Suppressor macrophage (primary cell): ENCODE results near the gene ZHX3.

Experiments used
- DNase-seq, 4 experiments: peaks; one replicate each; pipeline ENCODE4 v3.0.0-alpha.2; 2020 to 2022

Gene ZHX3

DNA sequence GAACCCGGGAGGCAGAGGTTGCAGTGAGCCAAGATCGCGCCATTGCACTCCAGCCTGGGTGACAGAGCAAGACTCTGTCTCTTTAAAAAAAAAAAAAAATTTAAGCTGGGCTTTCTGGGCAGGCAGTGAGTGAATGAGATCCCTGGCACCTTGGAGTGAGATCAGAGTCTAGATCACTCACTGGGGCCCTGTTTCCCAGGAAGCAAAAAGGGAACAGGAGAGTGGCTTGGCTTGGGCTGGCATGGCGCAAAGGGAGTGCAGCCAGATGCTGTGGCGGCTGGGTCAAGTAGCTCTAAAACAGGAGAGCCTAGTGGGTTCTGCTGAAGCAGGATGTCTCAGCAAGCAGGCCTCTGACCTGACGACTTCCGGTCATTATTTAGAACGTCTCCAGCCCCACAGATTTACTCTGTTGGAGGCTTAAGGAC is 169.8 kb downstream of the ZHX3 start:
- no peak for DNase-seq

DNA sequence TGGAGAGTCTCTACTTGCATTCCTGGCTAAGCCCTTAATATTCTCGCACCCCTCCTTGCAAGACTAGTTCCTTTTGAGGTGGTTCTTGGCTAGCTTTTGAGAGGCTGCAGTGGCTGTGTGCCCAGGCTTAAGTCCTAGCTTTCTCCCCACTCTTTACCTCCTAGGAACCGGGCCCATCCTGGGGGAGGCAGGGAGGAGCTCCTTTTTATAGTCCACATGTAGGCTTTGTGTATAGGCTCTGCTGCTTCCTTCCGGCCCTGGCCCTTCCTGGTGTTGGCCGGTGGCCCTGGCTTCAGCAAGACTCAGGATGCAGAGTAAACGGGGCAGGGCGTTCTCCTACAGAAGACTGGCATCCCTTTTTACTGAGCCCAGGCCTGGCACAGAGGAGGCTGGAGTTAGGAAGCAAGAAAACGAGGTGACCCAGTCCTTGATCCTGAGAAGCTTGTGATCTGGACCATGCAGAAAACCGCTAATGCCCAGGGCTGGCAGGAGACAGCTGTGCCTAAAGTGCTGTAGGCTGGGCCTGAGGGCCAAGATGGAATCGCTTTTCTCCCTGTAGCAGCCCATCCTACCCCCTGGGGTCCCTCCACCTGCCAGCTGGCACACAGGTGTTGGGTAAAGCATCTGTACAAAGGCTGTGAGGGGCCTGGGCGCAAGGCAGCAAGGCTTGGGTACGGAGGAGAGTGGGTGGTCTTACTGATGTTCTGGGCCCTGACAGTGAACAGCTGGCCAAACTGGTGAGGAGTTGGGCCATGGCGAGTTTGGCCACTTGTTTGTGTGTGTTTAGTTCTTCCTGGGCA is 171.5 kb downstream of the ZHX3 start:
- no peak for DNase-seq

DNA sequence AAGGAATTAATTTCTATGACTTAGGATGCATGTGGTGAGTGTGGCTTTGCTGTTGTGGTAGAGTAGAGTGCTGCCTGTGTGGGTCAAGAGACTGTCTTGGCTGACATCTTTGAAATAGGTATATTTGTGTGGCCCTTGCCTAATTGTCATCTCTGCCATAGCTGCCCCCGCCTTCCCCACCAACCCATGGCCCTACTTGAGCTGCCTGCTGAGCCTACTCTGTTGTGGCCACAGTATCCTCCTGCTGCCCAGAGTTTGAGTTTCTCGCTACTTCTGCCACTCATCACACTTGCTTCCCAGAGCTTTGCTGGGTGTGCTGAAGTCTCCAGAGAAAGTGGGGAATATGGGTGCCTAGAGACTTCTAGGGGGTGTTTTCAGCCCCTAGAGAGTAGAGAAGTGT is 172.2 kb downstream of the ZHX3 start:
- no peak for DNase-seq

DNA sequence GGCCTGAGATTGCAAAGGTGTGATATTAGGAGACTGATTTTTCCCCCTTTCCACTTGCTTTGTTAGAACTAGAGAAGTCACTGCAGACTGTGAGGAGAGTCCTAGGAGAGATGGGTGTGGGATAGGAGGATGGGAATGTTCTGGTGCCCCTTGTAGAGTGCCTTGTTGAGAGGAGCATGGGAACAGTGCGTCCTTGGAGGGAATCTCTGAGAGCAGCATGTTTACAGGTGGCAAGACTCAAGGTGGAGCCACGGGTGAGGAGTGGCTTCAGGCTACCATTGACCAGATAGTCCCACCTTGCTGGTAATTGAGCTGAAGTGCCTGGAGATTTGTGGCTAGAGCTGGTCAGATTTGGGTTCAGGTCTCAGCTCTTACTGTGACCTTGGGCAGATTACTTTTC is 174.2 kb downstream of the ZHX3 start:
- DNase-seq = no peak

DNA sequence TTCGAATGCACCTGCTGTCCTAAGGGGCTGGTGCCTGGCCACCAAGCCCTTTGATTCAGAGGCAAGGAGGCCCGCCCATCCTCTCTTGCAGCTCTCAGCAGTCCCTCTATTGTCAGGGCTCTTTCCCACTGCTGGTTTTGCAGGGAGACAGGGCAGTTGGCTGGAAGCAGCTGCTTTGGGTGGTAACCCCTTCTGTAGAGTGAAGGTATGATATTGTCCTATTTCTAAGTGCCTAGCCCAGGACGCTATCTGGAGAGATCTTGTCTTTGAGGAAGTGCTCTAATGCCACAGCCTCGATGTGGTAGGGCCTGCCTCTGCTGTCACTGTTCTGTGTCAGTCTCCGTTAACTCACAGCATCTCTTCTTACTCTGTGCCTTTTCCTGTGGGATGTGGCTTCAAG is 174.6 kb downstream of the ZHX3 start:
- DNase-seq = peak in 3 of 4 experiments; percentile 15 to 33 (median 33)

DNA sequence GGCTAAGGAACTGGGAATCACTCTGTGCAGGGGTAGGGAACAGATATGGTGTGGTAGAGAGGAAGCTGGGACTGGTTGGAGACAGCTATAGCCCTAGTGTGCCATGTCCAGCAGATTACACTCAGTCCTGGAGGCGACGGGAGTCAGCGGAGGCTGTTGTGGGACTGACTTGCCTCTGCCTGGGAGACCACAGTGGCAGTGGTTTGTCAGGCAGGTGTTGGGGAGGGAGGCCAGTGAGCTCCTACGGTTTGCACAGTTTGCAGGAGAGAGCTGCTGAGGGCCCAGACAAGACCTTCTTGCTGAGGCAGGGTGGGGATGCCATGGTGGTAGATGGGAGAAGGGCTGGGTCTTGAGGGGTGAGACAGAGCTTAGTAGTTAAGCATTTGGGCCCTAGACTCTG is 175.3 kb downstream of the ZHX3 start:
- no peak for DNase-seq

DNA sequence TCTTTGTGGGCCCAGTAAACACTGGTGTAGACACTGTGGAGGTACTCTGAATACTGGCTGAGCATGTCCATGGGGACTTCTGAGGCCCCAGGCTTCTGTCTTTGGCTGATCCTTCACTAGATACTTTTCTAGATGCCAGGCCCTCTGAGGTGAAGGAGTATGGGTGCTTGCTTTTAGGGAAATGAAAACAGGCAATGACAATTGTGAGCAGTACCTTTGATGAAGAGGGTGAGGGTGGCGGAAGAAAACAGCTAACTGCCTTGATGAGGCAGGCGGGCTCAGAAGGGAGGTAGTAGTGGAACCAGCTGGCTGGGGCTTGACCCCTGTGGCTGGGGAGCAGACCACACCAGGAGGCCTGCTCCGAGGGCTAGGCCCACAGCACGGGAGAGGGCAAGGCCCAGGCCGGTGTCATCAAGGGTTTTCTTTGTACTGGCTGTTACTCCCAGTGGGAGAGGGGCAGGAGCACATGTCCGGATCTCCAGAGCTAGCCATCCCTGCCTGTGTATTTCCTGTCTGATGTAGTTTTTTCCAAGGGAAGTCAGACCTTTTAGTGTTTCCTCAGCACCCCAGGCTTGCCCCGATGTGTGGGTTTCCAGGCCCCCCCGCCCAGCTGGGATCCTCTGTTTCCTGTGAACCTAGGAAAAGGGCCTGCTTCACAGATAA is 176.2 kb downstream of the ZHX3 start:
- no peak for DNase-seq

DNA sequence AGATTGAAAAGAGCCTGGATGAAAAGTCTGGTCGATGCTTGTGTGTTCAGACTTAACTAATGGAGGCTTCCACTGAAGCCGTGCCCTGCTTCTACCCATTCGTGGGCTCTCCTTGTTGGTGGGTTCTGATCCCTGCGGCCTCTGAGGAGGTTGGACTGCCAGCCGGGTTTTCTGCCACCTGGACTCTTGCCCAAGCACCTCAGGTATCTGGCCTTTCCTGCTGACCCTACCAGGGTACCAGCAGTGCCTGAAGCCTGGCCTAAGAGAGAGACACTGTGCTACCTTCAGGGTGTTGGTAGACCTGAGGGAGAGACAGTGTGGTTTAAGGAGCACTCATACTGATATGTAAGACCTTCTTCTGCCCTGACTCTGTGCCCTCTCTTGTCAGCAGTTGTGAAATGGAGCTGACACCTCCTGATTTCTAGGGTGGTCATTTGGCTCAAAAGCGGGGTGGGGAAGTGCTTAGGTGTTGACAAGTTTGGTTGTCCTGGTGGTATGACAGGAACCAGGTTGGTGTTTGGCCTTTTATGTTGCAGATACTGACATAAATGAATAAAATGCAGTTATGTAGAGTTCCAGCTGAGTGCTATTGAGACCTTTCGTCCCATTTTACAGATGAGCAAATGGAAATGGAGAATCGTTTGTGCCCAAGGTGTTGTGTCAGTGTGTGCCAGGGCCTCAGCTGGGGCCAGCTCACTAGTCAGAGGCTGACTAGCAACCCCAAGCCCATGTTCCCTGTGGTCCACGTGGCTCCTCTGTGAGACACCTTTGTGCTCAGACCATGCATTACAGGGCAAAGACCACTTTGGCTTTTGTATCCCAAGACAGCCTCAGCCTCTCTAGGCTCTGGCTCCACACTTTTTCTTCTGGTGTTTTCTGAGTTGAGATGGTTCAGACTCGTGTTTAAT is 177.1 kb downstream of the ZHX3 start:
- DNase-seq = no peak

DNA sequence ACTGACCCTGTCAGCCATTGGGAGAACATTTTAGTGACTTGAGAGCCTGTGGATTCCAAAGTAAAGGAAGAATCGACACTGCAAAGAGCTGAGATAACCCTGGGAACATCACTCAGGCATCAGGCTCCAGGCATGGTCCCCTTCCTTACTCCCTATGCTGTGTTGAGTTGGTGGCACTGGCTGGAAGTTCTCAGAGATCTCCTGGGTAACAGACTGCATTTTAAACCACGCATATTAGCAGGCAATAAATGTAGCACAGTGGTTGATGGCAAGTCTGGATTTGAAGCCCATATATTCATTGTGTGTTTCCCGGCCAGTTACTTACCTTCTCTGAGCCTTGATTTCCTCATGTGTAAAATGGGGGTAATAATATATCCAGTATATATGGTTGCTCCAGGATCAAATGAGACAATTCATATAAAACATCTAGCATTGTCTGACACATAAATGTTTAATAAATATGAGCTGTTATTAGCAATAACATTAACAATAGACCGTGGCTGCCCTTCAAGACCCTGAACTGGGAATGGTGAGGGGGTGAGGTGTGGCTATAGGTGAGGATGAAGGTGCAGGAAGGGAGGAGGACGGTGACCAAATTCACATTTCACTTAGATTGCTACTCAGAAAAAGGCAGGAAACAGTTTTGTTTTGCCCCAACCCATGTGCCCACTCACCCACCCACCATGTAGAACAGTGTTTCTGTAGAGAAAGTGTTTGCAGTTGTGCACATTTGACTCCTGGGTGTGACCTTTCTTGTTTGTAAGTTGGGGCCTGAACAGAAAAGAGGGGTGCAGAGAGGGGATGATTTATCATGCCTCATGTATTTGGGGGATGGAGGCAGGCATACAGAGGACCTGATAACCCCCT is 178.1 kb downstream of the ZHX3 start:
- DNase-seq = no peak

DNA sequence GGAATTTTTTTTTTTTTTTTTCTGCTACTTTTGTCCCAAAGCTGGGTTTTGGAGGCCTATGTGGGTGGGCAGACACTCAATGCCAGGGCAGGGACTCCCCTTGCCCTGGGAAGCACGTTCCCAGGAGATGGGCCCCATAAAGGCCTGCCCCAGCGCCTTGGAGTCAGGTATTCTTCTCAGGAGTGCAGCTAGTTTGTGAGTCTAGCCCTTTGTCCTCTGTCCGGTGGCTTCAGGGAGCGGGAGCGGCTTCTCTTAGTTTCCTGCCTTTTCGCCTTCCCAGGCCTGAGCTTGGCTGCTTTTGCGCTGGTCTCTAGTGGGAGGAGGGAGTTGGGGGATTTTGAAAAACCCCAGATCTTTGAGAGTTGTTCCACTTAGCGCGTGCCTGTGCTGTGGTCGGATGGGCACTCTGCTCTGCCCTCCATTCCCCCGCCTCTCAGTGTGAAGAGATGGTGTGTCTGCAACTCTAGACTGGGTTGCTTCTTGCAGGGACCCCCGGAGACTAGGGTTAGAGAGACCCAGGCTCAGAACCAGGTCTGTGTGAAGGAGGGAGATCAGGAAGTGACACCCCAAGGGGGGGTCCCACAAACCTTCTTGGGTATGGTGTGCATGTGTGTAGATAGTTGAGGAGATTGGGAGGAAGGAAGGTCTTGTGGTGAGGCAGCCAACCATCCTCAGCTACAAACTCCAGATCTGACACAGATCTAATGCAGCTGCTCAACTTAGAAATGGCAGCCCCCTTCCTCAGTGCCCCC is 178.9 kb downstream of the ZHX3 start:
- DNase-seq = no peak

DNA sequence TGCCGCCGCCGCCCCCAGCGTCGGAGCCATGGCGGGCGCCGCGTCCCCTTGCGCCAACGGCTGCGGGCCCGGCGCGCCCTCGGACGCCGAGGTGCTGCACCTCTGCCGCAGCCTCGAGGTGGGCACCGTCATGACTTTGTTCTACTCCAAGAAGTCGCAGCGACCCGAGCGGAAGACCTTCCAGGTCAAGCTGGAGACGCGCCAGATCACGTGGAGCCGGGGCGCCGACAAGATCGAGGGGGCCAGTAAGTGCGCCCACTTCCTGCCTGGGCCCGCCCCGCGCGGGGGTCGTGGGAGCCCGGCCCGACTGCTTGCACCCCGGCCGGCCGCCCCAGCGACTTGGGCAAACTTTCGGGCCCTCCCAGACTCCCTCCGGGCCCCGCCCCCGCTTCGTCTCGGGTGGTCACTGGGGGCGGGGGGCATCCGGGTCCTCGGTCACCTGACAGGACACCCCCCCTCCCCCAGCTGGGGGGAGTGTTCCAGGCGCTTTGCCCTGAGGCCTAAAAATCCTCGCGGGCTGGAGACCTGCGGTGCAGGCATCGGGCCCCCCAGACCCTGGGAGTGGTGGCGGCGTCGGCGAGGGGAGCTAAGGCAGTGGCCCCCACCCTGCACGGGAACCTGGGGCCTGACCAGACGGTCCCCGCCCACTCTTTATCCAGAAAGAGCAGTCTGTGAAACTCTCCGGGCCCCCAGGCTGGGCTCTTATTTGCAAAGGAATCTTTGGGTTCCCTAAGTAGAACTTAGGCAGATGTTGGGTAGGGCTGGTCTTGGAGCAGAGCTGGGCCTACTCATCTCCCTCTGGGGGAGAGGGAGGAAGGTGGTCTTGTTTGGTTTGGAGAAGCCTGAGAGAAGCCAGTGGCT is 179.7 kb downstream of the ZHX3 start:
- DNase-seq = peak in 2 of 4 experiments; percentile 12 to 18

DNA sequence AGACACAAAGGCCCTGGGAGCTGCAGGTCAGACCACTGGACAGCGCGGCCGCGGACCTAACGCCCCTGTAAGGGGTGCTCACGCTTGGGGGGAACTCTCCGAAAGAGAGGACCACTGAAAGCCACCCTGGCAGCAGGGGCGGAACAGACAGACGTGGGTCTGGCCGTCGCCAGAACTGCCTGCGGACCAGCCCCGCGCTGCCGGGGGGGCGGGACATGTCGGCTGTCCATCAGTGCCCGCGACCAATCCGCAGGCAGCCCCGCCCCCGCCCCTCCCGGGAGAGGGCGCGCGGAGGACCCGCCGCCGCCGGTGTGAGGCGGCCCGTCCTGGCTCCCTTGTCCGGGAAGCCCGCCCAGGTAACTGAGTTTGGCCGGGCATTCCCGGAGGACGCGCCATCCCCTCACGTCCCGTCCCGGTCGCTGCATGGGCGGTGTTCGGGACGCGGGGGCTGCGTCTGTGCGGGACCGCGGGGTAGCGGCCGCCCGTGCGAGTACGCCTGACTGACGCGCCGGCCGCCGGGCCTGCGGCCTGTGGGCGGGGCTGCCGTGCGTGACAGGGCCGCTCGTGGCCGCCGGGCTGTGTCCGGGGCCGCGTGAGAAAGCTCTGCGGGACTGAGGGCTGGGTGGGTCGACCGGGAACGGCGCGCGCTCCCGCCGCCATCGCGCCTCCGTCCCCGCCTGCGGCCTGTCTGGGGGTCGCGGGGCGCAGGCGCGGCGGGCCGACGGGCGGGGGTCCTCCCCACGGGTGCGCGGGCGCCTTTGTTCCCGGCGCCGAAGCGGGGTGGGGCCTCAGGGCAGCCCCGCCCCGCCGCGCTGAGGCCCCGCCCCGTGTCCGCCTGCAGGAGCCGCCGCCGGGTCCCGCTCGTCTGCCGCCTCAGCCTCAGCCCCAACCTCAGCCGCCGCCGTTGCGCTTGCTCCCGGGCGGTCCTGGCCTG is 180.6 kb downstream of the ZHX3 start, which contains the start of gene PLCG1:
TSS of gene PLCG1 (plus strand) at position 864 of the 934 bp plus-strand sequence. CDS start 99 bp downstream, outside the sequence.
- peak; percentile 83 to 94 (median 88) for DNase-seq

DNA sequence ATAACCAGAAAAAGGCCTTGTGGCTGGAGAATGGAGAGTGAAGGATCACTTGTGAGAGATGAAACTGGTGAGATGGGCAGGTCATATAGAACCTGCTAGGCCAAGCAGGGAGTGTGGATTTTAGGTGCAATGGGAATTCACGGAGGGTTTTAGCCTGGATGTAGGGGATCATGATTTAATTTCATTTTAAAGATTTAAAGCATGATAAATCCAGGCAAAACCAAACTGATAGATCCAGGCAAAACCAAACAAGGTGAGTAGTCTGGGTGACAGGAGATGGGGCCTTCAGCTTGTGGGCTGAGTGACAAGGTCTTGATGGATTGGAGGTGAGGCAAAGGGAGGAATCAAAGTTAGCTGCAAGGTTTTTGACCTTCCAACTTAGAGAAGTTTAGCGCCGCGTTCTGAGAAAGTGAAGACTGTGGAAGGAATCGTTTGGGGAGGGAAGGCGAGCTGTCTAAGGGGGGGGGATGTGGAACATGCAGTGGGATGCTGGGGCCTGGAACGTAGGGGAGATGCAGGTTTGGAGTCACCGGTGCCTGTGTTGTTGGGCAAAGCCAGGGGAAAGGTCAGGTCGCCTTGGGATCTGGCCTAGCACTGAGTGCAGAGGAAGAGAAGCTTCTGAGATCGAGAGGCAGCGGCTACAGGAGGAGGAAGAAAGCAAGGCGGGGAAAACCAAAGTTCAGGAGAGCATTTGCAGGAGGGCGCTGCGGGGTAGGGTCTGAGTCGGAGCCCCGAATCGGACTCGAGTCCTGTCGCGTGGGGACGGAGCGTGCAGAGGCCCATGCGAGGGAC is 181.4 kb downstream of the ZHX3 start:
- peak in 3 of 4 experiments; percentile 15 to 45 (median 32) for DNase-seq

DNA sequence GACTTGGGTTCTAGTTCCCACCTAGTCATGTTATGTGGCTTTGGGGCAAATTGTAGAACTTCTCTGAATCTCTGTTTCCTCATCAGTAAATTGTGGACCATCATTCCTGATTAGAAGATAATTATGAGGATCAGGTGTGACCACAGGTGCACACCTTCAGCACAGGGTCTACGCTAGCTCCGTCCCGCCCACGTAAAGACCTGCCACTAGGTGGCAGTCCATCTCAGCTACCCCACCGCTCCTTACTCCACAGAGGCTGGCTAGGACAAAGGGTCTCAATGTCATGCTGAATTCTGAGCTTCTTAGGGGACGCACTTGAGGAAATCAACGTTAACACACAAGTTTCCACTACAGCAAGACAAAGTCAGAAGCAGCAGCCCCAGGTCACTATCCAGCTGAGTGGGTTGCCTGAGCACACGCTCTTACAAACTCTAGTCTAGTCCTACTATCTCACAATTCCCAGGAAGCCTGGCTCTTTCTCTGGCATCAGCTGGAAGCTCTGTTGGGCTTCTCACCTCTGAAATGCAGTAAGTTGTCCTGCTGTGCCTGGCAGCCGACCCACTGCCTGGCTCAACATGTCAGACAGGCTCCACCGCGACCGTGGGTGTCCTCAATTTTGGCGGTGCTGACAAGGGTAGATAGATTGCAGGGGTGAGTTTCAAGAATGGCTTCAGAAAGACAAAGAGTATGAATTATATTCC is 182.2 kb downstream of the ZHX3 start:
- DNase-seq = peak in 3 of 4 experiments; percentile 24 to 53 (median 42)

DNA sequence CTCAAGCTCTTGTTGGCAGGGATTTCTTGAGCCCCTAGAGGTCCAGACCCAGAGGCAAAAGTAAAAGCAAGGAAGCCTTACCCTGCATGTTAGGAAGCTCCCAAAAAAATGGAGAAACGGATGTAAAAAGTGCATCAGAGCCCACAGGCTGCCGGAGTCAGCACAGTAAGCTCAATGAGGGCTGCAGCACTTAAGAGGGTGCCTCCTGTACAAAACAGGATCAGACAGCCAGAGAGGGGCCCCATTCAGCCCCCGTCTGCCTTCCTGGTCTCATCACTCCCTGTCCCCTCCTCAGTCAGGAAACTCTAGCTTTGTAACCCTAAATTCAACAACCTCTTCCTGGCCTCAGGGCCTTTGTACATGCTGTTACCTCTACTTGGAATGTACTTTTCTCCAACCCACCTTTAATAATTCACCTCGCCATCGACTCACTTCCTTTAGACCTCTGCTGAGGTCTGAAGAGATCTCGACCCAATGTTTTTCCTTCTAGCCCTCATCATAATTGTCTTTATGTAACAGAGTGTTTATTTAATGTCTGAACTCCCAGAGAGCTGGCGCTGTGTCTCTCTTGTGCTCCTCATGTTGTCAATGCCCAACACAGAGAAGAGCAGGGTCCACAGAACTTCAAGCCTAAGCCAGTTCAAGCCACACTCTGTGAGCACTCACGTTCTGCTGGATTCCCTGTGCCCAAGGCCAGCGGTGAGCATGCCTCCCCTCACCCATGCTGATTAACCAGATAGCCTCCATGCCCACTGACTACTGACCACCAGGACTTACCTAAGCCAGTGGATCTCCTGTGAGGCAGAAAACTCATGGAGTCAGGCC is 183.0 kb downstream of the ZHX3 start:
- no peak for DNase-seq

DNA sequence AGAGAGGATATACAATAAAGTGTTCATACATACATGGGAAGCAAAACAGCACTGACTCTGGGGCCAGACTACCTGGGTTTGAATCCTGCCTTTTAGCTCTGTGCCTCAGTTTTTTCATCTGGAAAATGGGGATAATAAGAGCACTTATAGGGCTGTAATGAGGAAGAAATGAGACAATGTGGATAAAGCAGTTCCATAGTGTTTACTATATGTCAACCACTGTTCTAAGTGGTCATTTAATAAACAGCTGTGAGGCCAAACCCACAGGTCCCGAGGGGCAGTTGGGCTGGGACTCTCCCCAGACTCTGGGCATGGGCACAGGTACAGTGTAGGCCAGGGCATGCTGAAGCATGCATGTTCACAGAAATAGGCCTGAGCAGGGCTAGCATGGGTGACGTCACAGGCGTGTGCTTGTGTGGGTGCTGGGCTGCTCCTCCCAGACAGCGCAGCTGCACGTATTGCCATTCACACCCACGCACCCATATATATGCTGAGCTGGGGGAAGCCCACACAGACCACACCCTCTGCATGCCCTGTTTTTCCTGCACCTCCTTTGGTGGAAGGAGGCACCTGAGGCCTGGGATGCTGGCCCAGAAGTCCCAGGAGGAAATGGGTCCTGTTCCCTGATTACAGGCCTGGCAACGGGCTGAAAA is 183.7 kb downstream of the ZHX3 start:
- peak; percentile 43 to 73 (median 69) for DNase-seq
